Choroid plexus epithelial cell (primary cell): ENCODE data around the gene HSPA9.
A peak's percentile ranks its signal among the peaks of the same experiment; 100 is the strongest.

Experiments
- DNase-seq: peaks from one replicate; pipeline ENCODE4 v3.0.0-alpha.2; 2010; ENCODE audit warnings: low read depth
- H3K4me3 ChIP-seq: 2 replicates; pipeline ENCODE4 v1.5.1; 2011; ENCODE audit warnings: low read depth, mild to moderate bottlenecking, control low read depth, low read length, moderate library complexity
- CTCF ChIP-seq: conservative IDR thresholded peaks from 2 replicates; pipeline ENCODE4 v1.5.1; 2011; ENCODE audit warnings: low read depth, mild to moderate bottlenecking, control low read depth, inconsistent platforms, low read length, moderate library complexity

HSPA9 gene

GRCh38 chr5:138541511-138542179 lies 33.6 kb downstream of the HSPA9 start:
- DNase-seq: peak; percentile 30
- TF ChIP-seq CTCF: no peak
- H3K4me3 ChIP-seq: peak overlapping the region; percentile 98

DNA sequence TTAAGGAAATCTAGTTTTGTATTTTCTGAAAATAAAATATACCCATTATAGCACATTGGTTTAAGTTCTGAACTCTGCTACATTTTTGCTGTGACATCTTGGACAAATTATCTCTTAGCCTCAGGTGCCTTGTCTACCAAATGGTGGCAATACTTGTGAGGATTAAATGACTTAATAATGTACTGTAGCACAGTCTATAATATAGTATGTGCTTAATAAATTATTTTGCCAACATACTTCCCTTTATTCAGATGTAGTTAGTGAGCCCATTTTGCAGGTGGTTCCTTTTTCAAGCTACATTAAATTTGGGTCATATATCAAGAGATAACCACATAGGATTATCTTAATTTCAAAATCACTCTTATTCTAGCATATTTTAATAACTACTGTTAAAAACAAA lies 35.4 kb downstream of the HSPA9 start:
- H3K4me3 ChIP-seq: no peak overlapping the region
- no peak for DNase-seq
- TF ChIP-seq CTCF: no peak

DNA sequence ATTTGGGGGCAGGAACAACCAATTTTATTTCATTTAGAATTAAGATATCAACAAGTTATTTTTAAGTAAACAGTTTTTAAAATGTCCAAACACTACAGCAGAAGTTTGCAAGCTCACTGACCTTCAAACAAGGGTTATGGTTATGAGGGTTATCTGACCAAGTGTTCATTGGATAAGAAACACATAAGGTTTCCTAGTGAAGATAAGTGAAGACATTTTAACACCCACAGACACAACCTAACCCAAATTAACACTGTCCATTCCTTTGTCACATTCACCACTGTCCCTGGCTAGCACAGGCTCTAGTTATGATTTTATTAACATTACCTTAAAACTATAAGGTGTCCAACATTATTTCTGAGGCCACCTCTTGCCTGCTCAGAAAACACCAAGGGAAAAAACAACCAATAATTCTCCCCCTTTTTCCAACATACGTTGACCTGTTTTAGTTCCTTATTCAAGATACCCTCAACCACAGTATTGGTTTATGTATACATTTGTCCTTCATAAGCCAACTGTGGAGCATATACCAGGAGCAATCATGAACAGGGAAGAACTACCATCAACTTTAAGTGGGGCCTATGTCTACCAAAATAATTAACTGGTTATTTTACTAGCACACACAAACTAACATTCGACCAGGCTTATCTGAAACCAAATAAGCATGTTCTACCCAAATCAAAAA lies 36.1 kb downstream of the HSPA9 start:
- TF ChIP-seq CTCF: no peak
- H3K4me3 ChIP-seq: no peak overlapping the region
- no peak for DNase-seq

DNA sequence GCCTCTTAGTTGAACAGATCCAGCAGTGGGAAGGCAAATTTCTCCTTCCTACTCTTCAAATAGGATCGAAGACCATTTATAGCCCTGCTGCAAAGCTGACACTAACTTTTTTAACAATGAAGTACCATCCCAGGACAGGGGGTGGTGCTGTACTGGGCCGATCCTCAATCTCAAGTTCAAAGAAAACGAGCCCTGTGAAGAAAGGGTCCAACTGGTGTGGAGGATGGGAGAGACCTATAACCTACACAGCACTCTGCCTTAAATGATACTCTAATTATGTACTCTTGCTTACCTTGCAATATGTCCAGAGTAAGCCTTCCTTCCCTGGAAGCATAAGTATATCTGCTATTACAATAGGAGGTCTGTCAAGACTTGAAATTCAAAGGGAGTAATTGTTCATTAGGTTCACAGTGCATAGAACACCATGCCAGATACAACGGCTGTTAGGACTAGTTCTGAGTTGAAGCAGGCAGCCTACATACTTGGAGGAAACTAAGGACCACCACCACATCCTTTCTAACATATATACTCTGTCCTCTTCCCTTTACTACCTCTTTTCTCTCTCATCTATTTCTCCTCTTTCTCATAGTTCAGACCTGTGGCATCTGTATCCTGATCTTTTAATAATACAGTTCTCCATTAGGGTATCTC lies 38.4 kb downstream of the HSPA9 start:
- TF ChIP-seq CTCF: peak; percentile 67
- DNase-seq: peak; percentile 44
- no peak overlapping the region for H3K4me3 ChIP-seq

- no peak for DNase-seq
- no peak for TF ChIP-seq CTCF
- H3K4me3 ChIP-seq: no peak overlapping the region
Measured at GRCh38 chr5:138536215-138536614, 39.0 kb downstream of the HSPA9 start.

DNA sequence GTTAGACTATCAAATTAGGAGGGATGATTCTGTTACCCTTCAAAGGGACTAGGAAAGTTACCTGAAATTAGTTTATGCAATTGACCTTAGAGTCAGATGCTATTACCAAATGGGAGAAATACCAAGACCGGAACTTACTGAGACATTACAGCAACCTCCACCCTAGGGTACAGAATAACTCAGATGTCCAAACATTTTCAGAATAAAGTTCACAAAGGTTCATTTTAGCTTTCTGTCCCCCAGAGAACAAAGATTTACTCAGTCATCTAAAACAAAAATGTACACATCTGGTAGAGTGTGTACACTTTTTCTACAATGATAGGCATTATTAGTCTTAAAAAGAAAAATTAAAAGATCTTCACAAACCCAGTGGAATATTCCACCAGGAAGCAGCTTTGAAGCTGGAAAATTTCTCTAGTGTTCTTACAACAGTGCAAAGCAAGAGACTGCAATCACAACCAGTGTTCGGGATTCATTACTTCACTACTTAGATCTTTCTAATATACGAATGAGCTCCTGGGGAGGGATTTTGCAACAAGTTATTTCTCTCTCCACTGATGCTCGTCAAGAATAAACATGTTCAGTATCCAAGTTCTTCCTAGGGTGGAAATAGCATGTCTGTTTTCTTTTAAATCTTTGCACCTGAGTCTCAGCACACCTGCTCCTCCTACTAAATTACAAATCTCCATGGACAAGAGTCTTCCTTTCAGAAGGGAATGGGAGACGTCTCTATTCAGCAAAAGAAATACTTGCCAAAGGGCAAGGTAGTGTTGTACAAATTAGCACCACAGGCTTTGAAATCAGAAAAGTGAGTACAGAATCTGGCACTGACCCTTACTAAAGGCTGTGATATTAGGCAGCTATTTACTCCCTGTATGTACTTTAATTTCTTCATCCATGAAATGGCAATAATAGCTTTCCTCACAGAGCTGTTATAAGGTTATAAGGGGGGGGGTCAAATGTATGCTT lies 40.9 kb downstream of the HSPA9 start:
- no peak for DNase-seq
- TF ChIP-seq CTCF: no peak
- no peak overlapping the region for H3K4me3 ChIP-seq
